ENCODE data around the gene CNTLN. TPM values are rescaled to one million over a fixed set of nuclear protein-coding genes. Genes with fewer than 3 reads are reported as not detected.

Gene CNTLN
- 13.7 and 15.0 TPM in 2 replicates for total RNA-seq (2021)
- long read RNA-seq, full-length matches to known transcripts: 16 of 65 reads
- long read RNA-seq, partial matches to known transcripts: 37 of 65 reads
- long read RNA-seq, other reads (novel, unspliced or antisense): 12 of 65 reads

GRCh38 chr9:17134396-17135294 lies at the start of gene CNTLN:
TSS of gene CNTLN (plus strand) at chr9:17135040. CDS start at chr9:17135066, 26 bp downstream.
- peak within 1 kb of the TSS; percentile 60 for H4K5ac ChIP-seq (ENCODE audit: insufficient read length, low read depth, low read length)
- no peaks in the 10 kb centered on the region for H3K79me2 ChIP-seq (ENCODE audit: insufficient read depth, low read length)
- H3K4me3 Mint-ChIP-seq: peak within 1 kb of the TSS; percentile 86 to 89
- H3K27me3 ChIP-seq (ENCODE audit: insufficient read depth, low read length): peaks cover 4% of the 10 kb centered on the region; the same call in 1 of the 2 replicates
- no peak within 1 kb of the TSS for H2BK12ac ChIP-seq (ENCODE audit: insufficient read length, low read depth, low read length)
- H3K9me3 ChIP-seq (ENCODE audit: control insufficient read depth, low read depth, low read length): no peaks in the 10 kb centered on the region
- peak within 1 kb of the TSS; percentile 32 to 86 (median 62); a peak in 5 of 7 replicates for H3K27ac Mint-ChIP-seq
- peaks cover 13% of the 10 kb centered on the region for H3K27me3 Mint-ChIP-seq (ENCODE audit: low read depth)
- peaks cover 7% of the 10 kb centered on the region for H3K23me2 ChIP-seq (ENCODE audit: insufficient read length, low read depth, low read length, poor library complexity, severe bottlenecking)
- H2BK20ac ChIP-seq (ENCODE audit: low read depth, low read length, poor library complexity, severe bottlenecking): no peak within 1 kb of the TSS
- DNase-seq: peak; percentile 95
- H3K79me1 ChIP-seq (ENCODE audit: insufficient read depth, low read depth, low read length, poor library complexity, severe bottlenecking): no peaks in the 10 kb centered on the region
- no peak within 1 kb of the TSS for H4K8ac ChIP-seq (replicated peaks; ENCODE audit: insufficient read length, low read depth, low read length)
- no peak within 1 kb of the TSS for H2BK120ac ChIP-seq (ENCODE audit: low read depth, low read length, poor library complexity, severe bottlenecking)
- no peak within 1 kb of the TSS for H4K91ac ChIP-seq (ENCODE audit: insufficient read length, low read depth, low read length)
- H2AK5ac ChIP-seq (ENCODE audit: insufficient read length, low read length): no peak within 1 kb of the TSS
- no peak within 1 kb of the TSS for H3K27ac ChIP-seq (ENCODE audit: insufficient read length, low read depth, low read length)
- no peak within 1 kb of the TSS; the same call in 1 of the 2 replicates for H2BK15ac ChIP-seq (ENCODE audit: low read depth, low read length)
- no peak within 1 kb of the TSS for H3T11ph ChIP-seq (ENCODE audit: low read length)
- H3K4ac ChIP-seq (ENCODE audit: low read depth, low read length): no peak within 1 kb of the TSS
- H3K4me1 ChIP-seq (ENCODE audit: insufficient read depth, low read length): peaks cover 3% of the 10 kb centered on the region; the same call in 1 of the 2 replicates
- H3K18ac ChIP-seq (ENCODE audit: insufficient read length, low read depth, low read length): peak within 1 kb of the TSS; percentile 80
- no peak for TF ChIP-seq CTCF (conservative IDR thresholded peaks at IDR 0.05)
- H3K23ac ChIP-seq (ENCODE audit: insufficient read length, low read depth, low read length): no peak within 1 kb of the TSS
- H3K4me2 ChIP-seq (ENCODE audit: insufficient read depth, insufficient read length, low read length): peak within 1 kb of the TSS; percentile 61
- peak within 1 kb of the TSS; percentile 17 for H2BK5ac ChIP-seq (ENCODE audit: insufficient read length, low read length)
- H3K14ac ChIP-seq (ENCODE audit: insufficient read depth, low read length): peak within 1 kb of the TSS; percentile 93
- no peak within 1 kb of the TSS for H3K56ac ChIP-seq (ENCODE audit: insufficient read length, low read depth, low read length)
- whole genome bisulfite sequencing (ENCODE audit: extremely low coverage, insufficient read length, low lambda C conversion rate): no CpG with 5 or more reads among the region's 61 CpGs
- no peaks in the 10 kb centered on the region; a peak in 2 of 5 replicates for H3K9me3 Mint-ChIP-seq
- H3K9ac ChIP-seq (ENCODE audit: extremely low read depth, insufficient read length, low read length): peak within 1 kb of the TSS; percentile 76
- no peaks in the 10 kb centered on the region for H4K20me1 ChIP-seq (ENCODE audit: control insufficient read depth, insufficient read depth, insufficient read length)
- H3K36me3 Mint-ChIP-seq (ENCODE audit: insufficient read depth in 1 of 3, low read depth in 3 of 3): peaks cover 3 to 7% (median 4%) of the 10 kb centered on the region in 3 experiments; a peak in 4 of 7 replicates
- peaks cover 20 to 24% of the 10 kb centered on the region in 2 experiments for H3K4me1 Mint-ChIP-seq
- peak within 1 kb of the TSS; percentile 45 for H2AFZ ChIP-seq (ENCODE audit: low read length)
